Astrocyte (in vitro differentiated cells and primary cell): ENCODE data around the gene CCZ1B.
"Not testable (repeated sequence)": the region's sequence is repeated elsewhere in the genome, so short reads cannot be mapped to it uniquely, and the experiment has no call there.

Source experiments
- CTCF ChIP-seq: IDR thresholded peaks from 2 replicates; pipeline ENCODE4 v1.5.1; 2011; ENCODE audit warnings: low read depth, mild to moderate bottlenecking, inconsistent platforms, low read length, moderate library complexity; ENCODE audit not compliant: insufficient read depth
- EZH2 ChIP-seq: IDR thresholded peaks from 2 replicates; pipeline ENCODE4 v1.6.1; 2012; ENCODE audit warnings: mild to moderate bottlenecking, low read length, inconsistent platforms; ENCODE audit not compliant: insufficient read depth

- not testable (repeated sequence) for TF ChIP-seq CTCF, EZH2
Observed at GRCh38 chr7:6835521-6835920, 9.4 kb upstream of the CCZ1B start.
